Measurements from ENCODE around the gene ST13.
"Not testable (repeated sequence)": the region's sequence is repeated elsewhere in the genome, so short reads cannot be mapped to it uniquely, and the experiment has no call there.

ST13 gene

GRCh38 chr22:40834619-40835018 lies 21.8 kb downstream of the ST13 start:
- no peak for DNase-seq

DNA sequence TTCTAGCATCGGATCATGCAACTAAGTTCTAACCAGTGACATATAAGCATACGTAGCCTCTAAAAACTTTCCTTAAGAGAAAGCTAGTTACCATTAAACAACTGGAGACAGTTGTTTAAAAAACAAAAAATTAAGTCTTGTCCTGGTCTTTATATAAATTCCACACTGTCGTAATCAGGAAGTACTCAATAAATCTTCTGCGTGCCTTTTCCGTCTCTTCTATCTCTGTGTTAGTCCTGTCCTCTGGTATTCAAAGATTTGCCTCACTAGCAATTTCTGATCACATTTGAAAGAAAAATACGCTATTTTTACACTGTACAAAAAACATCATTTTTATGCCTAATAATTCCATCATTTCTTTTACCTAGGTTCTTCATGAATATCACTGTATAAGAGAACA lies 27.3 kb downstream of the ST13 start:
- DNase-seq, result no peak

GRCh38 chr22:40826984-40827741 lies 29.3 kb downstream of the ST13 start:
- DNase-seq, result no peak

- not testable (repeated sequence) for DNase-seq
These were observed 30.1 kb downstream of the ST13 start for GRCh38 chr22:40826292-40826691.

DNA sequence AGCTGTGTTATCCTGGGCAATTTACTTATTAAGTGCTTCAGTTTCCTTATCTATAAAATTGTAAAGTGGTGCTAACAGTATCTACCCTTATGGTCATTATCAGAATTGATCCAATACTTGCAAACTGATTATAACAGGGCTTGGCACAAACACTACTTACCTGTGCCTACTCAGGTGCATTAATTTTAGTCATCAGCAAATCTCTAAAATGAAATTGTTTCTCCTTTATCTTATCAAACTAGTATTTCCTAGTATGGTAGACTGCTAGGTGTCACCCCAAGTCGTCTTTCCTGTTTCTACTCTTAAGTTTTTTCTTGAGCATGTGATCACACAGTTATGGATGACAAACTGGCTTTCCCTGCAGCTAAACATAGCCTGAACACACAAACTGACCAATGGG lies 33.0 kb downstream of the ST13 start:
- no peak for DNase-seq

DNA sequence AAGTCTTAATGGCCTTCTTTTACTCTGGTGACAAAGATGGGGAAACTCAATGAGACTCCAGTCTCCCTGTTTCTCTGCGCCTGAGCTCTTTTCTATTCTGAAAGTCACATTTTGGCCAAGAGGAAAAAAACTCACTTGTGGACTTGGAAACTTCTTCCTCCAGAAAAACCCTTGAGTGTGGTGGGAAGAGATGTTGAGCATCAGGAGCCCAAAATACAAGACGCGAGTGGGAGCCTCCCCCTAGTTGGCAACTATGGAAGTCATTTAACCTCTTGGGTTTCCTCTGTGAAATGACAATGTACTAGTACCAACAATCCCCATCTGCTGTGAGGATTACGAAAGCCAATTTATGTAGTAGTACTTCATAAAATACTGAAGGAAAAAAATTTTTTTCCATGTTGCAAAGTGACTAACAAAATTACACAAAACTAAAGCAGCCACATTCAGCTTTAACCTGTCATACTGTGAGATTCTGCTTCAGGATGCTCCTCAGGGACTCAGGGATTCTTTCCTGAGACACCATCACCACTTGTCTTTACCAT lies 36.8 kb downstream of the ST13 start:
- DNase-seq, result no peak

DNA sequence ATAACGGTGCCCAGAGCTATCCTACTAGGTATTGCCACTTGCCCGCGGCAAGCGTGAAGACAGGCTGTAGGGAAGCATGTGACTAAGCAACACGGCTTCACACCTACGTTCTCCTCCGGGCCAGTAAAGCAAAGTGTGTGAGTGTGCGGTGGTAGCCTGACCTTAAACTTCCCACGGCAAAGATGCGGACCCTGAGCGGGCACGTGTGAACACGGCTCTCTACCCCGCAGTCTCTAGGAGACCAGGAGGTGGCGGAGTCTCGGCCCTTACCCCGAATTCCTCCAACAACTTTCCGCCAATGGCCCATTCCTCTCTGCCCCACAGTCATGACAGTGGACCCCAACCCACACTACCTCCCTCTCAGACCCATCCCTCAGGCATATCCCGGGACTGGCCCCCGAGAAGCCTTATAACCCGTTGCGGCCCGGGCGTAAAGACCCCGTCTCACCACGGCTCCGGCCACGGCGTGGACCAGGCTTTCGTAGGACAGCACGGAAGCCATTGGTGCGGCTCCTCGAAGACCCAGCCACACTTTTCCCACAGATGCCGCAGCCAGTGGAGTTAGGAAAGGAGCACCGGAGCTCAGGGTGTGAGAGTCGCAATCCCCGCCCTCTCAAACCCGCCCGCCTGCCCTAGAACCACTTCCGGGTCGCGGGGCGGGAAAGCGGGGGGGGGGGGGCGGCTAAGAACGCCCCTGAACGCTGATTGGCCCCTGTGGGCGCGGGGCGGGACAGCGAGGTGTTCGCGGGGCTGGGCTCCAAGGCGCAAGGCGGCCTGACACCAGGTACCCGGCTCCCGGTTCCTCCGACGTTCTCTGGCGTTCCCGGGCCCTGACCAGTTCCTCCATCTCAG lies 37.5 kb downstream of the ST13 start, which contains the start of gene SLC25A17:
TSS of gene SLC25A17 (minus strand) at position 600 of the 852 bp plus-strand sequence. CDS start at position 502, 98 bp downstream.
- peak; percentile 84 to 89 for DNase-seq

DNA sequence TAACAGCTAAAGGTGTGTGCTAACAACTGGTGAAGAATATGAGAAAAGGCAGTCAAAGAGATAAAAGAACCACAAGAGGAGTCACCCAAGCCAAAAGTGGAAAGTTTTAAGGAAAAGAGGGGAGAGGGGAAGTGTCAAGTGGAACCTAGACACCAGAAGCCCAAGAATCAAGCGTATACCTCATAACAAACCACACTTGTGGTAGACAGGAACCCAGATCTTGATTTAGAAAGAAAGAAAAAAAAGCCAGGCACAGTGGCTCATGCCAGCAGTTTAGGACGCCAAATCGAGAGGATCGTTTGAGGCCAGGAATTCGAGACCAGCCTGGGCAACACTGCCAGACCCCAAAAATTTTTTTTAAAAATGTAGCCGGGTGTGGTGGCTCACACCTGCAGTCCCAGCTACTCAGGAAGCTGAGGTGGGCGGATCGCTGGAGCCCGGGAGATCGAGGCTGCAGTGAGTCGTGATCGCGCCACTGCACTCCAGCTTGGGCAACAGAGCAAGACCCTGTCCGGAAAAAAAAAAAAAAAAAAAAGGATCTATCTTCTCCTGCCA lies 38.2 kb downstream of the ST13 start:
- DNase-seq, result peak in 1 of 2 donors; percentile 32

- no peak for DNase-seq
These were observed 38.7 kb downstream of the ST13 start for GRCh38 chr22:40817737-40818136.

GRCh38 chr22:40813912-40814315 lies 42.5 kb downstream of the ST13 start:
- no peak for DNase-seq

- no peak for DNase-seq
These were observed 48.2 kb downstream of the ST13 start for GRCh38 chr22:40808018-40808841.

DNA sequence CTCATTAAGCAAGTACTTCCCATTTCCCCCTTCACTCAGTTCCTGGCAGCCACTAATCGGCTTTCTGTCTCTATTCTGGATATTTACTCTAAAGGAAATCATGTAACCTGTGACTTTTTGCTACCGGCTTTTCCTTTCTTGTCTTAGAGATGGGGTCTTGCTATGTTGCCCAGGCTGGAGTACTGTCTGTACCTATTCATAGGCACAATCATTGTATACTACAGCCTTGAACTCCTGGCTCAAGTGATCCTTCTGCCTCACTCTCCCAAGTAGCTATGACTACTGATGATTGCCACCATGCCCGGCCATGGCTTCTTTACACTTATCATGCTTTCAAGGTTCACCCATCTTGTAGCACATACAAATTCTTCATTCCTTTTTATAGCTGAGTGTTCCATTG lies 49.7 kb downstream of the ST13 start:
- no peak for DNase-seq

GRCh38 chr22:40805699-40806203 lies 50.7 kb downstream of the ST13 start:
- DNase-seq, result no peak

GRCh38 chr22:40805239-40805638 lies 51.2 kb downstream of the ST13 start:
- no peak for DNase-seq

DNA sequence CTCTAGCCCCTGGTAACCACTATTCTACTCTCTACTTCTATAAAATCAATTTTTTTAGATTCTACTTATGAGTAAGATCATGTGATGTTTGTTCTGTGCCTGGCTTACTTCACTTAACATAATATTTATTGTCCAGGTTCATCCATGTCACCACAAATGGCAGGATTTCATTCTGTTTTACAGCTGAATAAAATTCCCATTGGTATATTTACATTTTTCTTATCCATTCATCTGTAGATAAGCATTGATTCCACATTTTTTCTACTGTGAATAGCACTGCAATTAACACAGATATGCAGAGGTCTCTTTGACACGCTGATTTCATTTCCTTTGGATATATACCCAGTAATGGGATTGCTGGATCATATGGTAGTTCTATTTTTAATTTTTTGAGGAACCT lies 53.1 kb downstream of the ST13 start:
- DNase-seq, result no peak

DNA sequence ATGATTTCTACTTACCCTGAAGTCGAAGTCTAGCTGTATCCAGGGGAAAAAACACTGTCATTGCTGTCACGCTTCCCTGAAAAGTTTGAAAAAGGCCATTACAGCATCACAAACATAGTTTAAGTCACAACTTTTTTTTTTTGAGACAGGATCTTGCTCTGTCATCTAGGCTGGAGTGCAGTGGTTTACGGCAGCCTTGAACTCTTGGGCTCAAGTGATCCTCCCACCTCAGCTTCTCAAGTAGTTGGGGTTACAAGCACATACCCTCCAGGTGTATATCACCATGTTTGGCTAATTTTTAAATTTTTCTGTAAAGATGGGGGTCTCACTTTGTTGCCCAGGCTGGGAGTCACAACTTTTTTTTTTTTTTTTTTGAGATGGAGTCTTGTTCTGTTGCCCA lies 57.4 kb downstream of the ST13 start:
- DNase-seq, result no peak

GRCh38 chr22:40797427-40797826 lies 59.0 kb downstream of the ST13 start:
- no peak for DNase-seq

- DNase-seq, result no peak
These were observed 64.0 kb downstream of the ST13 start for GRCh38 chr22:40792451-40792850.

DNA sequence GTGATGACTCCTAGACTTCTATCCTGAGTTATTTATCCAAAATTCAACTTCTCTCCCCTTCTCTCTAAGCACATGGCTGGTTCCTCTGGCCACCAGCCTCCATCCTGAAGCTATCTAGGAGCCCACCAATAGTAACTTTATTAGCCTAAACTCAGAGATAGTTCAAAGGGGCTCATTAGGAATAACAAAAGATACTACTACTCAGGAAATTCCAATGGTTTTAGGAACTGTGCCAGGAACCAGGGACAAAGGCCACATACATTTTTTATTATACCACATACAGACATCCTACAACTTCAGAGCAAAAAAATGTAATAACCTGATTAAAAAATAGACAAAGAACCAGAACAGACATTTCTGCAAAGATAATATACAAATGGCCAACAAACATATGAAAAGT lies 65.2 kb downstream of the ST13 start:
- DNase-seq, result no peak

DNA sequence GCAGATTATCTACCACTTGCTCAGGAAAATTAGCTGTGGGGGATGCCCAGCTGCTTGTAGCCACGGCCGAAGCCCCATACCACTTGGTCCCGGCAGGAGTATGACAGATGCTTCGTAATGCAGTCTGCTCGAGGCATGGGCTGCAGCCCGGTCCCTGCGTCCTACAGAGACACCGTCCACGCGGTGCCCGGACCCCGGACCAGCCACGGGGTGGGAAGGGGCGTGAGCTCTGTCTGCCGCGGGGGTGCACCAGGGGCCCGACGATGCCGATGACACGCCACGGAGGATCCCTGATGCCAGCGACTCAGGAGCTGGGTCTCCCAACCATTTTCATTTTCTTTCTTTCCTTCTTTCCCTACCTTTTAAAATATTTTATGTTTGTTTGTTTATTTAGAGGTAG lies 67.3 kb downstream of the ST13 start:
- DNase-seq, result no peak

DNA sequence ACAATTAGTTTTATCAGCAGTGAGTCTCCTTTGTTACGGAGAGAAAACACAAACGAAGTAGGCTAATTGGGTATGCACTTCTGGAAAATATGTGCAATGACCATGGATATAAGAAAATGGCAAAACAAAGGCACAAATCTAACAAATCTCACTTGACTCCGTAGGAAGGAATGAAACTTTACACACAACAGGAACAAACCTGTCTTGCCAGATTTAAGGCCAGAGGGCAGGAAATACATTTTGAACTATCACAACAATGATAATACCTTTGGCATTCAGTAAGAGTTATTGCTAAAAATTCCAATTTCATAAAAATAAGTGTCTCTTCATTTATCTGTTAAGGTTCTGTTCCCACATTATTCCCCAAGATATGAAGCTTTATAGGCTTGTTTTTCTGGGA lies 73.9 kb downstream of the ST13 start:
- no peak for DNase-seq

DNA sequence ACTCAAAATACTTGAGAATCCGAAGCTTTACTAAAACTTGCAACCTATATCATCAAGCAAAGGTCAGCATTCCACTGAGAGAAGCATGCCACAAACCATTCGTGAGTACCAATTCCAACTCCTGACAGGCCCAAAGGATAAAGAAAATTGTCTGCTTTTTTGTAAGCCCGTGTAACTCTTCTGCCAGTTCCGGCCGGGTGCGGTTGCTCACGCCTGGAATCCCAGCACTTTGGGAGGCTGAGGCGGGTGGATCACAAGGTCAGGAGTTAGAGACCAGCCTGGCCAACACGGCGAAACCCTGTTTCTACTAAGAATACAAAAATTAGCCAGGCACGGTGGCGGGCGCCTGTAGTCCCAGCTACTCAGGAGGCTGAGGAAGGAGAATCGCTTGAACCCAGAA lies 74.7 kb downstream of the ST13 start:
- DNase-seq, result not testable (repeated sequence)
